ENCODE measurements around the gene OR51F2. TPM values are rescaled to one million over a fixed set of nuclear protein-coding genes. Genes with fewer than 3 reads are reported as not detected.

Gene OR51F2
- total RNA-seq, 2 experiments from 2014 or later = not detected

- no peaks in the 10 kb centered on the region for H3K27me3 Mint-ChIP-seq
- CTCF ChIA-PET = no interaction called here
- intact Hi-C loops (cut with micrococcal nuclease) = no loop called here
- no peak for TF ChIP-seq CTCF (IDR thresholded peaks at IDR 0.05)
- no peaks in the 10 kb centered on the region for H3K36me3 Mint-ChIP-seq (ENCODE audit: low read depth)
- no peaks in the 10 kb centered on the region for H3K9me3 Mint-ChIP-seq
- H3K4me1 Mint-ChIP-seq (ENCODE audit: low read depth) = no peaks in the 10 kb centered on the region
- no peak overlapping the region for H3K4me3 Mint-ChIP-seq
- POLR2A ChIA-PET = no interaction called here
- ATAC-seq = no peak
- no peak overlapping the region for H3K27ac Mint-ChIP-seq
- no peak for DNase-seq
Measured at GRCh38 chr11:4862447-4863236, 41.5 kb downstream of the OR51F2 start.

DNA sequence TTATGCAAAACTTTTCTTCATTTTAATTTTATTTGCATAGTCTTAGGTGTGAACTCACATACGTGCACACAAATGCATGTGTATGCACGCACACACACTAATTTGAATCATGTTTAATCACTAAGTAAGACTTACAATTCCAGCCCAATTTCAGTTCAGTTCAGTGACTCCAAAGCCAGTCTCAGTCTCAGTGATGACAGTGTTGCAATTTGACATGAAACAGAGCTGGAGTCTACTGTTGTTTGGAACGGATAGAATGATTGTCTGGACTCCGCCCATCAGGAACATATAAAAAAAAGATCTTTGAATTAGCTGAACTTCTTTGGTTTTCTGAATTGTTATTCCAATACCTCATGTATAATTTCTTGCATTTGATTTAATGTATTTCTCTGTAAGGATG lies 42.8 kb downstream of the OR51F2 start:
- no peaks in the 10 kb centered on the region for H3K36me3 Mint-ChIP-seq (ENCODE audit: low read depth)
- no peaks in the 10 kb centered on the region for H3K9me3 Mint-ChIP-seq
- no peak overlapping the region for H3K27ac Mint-ChIP-seq
- H3K4me3 Mint-ChIP-seq = no peak overlapping the region
- no peak for TF ChIP-seq CTCF (IDR thresholded peaks at IDR 0.05)
- no peak for ATAC-seq
- intact Hi-C loops (cut with micrococcal nuclease) = no loop called here
- no peaks in the 10 kb centered on the region for H3K27me3 Mint-ChIP-seq
- ChIA-PET POLR2A (no interaction called here), CTCF (no interaction called here)
- H3K4me1 Mint-ChIP-seq (ENCODE audit: low read depth) = no peaks in the 10 kb centered on the region
- DNase-seq = no peak

GRCh38 chr11:4865855-4866254 lies 44.7 kb downstream of the OR51F2 start:
- Mint-ChIP-seq H3K4me3 (no peak overlapping the region), H3K27me3 (no peaks in the 10 kb centered on the region), H3K27ac (no peak overlapping the region), H3K36me3 (ENCODE audit: low read depth) (no peaks in the 10 kb centered on the region), H3K9me3 (no peaks in the 10 kb centered on the region), H3K4me1 (ENCODE audit: low read depth) (no peaks in the 10 kb centered on the region)
- ATAC-seq (no peak), DNase-seq (no peak)
- TF ChIP-seq CTCF (IDR thresholded peaks at IDR 0.05) = no peak
- intact Hi-C loops (cut with micrococcal nuclease) = no loop called here
- ChIA-PET POLR2A (no interaction called here), CTCF (no interaction called here)

Other genes with a start within 250 kb of the OR51F2 start
- not detected for gene OR52I2, start 239.6 kb upstream of the OR51F2 start, total RNA-seq
- gene OR52I1, start 227.3 kb upstream of the OR51F2 start, total RNA-seq = not detected
- gene TRIM68, start 213.1 kb upstream of the OR51F2 start, total RNA-seq = 10 to 100 TPM; 10.2 to 11.4 TPM
- not detected for gene OR51D1, start 183.8 kb upstream of the OR51F2 start, total RNA-seq
- not detected for gene OR51E1, start 177.3 kb upstream of the OR51F2 start, total RNA-seq
- not detected for gene OR51E2, start 123.5 kb upstream of the OR51F2 start, total RNA-seq
- gene MMP26, start 116.5 kb upstream of the OR51F2 start, total RNA-seq = not detected
- gene OR51F1, start 51.4 kb upstream of the OR51F2 start, total RNA-seq = not detected
- not detected for gene OR52R1, start 16.9 kb upstream of the OR51F2 start, total RNA-seq
- not detected for gene OR51S1, start 27.9 kb downstream of the OR51F2 start, total RNA-seq
- gene OR51T1, start 60.6 kb downstream of the OR51F2 start, total RNA-seq = not detected
- gene OR51A7, start 82.5 kb downstream of the OR51F2 start, total RNA-seq = not detected
- not detected for gene OR51G2, start 98.0 kb downstream of the OR51F2 start, total RNA-seq
- not detected for gene OR51G1, start 103.0 kb downstream of the OR51F2 start, total RNA-seq
- gene OR51A4, start 126.3 kb downstream of the OR51F2 start, total RNA-seq = not detected
- not detected for gene OR51A2, start 134.4 kb downstream of the OR51F2 start, total RNA-seq
- gene OR51L1, start 173.5 kb downstream of the OR51F2 start, total RNA-seq = not detected
- not detected for gene OR52J3, start 225.2 kb downstream of the OR51F2 start, total RNA-seq
- gene OR52E2, start 238.3 kb downstream of the OR51F2 start, total RNA-seq = not detected
- gene OR52E1, start 248.3 kb downstream of the OR51F2 start, total RNA-seq = not detected

Measured in activated CD8-positive, alpha-beta T cell treated with anti-CD3 and anti-CD28 coated beads for 36 hours (primary cell).